T-helper 17 cell (primary cell): ENCODE data around the gene PSMB5. TPM values are rescaled to one million over a fixed set of nuclear protein-coding genes. Genes with fewer than 3 reads are reported as not detected.

ENCODE experiments used
- ATAC-seq: fragments of 150-1000 bp; cut with Tn5 transposase; 2 replicates; pipeline ENCODE4 v1.10.0; 2021; ENCODE audit warnings: mild to moderate bottlenecking, moderate library complexity
- DNase-seq, 3 donors: peaks; one replicate each; pipeline versions ENCODE4 v3.0.0 to v3.0.0-alpha.2; 2020 to 2021
- H3K9me3 ChIP-seq: one replicate; pipeline ENCODE4 v1.7.0; 2013; ENCODE audit warnings: low read length, mild to moderate bottlenecking; ENCODE audit not compliant: control insufficient read depth, poor library complexity, severe bottlenecking
- H3K27ac Mint-ChIP-seq: one replicate; pipeline ENCODE4 v1.8.0; 2022; ENCODE audit warnings: mild to moderate bottlenecking, moderate library complexity, mixed read lengths
- H3K27me3 Mint-ChIP-seq: one replicate; pipeline ENCODE4 v1.8.0; 2022; ENCODE audit warnings: mixed read lengths
- H3K36me3 Mint-ChIP-seq: one replicate; pipeline ENCODE4 v1.8.0; 2022; ENCODE audit warnings: low read depth, mixed read lengths
- H3K4me1 Mint-ChIP-seq: one replicate; pipeline ENCODE4 v1.8.0; 2022; ENCODE audit warnings: mild to moderate bottlenecking, mixed read lengths
- H3K4me3 Mint-ChIP-seq: one replicate; pipeline ENCODE4 v1.8.0; 2022; ENCODE audit warnings: mild to moderate bottlenecking, moderate library complexity, mixed read lengths
- total RNA-seq, 4 donors: library from RNA in 2 of 4; stranded (reverse) in 2 of 4; gene quantifications; one replicate each; pipeline ENCODE4 v1.2.3 and lab custom pipeline; 2022 to 2026

The PSMB5 gene
- total RNA-seq, 2 donors from 2014 or later: 17.6 to 19.9 TPM

DNA sequence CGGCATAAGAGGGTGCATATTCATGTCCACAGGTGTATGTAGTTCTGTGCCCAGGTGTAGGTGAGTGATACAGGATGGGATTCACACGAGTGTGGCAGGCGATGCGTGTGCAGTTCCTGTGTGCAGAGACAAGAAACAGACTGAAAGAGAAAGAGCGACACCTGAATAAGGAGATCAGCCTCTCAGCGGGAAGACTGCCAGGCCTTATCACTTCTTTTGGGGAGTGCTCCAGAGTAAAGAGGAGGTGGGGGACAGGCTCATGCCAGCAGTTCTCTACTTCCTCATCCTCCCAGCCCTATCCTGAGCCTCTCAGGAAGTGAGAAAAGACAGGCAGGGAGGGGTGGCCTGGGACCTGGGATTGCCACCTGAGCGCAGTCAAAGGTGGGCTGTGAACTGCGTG, 10.1 kb upstream of the PSMB5 start:
- peaks cover 6% of the 10 kb centered on the region for H3K27me3 Mint-ChIP-seq
- DNase-seq: no peak
- H3K27ac Mint-ChIP-seq: no peak overlapping the region
- H3K4me1 Mint-ChIP-seq: peaks cover 6% of the 10 kb centered on the region
- no peak overlapping the region for H3K4me3 Mint-ChIP-seq
- peaks cover 7% of the 10 kb centered on the region for H3K36me3 Mint-ChIP-seq
- no peaks in the 10 kb centered on the region for H3K9me3 ChIP-seq
- ATAC-seq: no peak

DNA sequence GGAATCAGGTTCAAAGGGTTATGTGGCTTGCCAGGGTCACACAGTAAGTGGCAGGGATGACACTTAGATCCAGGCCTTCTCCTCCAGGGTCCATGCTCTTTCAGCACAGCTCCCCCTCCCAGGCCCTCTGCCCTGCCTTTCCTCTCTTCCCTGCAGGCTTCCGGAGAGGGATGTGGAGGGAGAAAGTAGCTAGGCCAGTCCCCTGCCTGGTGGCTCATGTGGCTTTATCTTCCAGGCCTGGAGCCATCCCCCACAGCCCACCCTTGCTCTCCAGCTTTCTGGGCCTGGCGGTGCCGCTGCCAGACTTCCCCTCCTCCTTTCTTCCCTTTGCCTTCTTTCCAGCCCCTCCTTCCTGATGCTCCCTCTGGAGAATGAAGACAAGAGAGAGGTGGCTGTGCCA, 9.1 kb upstream of the PSMB5 start:
- Mint-ChIP-seq H3K4me3 (no peak overlapping the region), H3K27me3 (peaks cover 6% of the 10 kb centered on the region), H3K4me1 (peaks cover 6% of the 10 kb centered on the region), H3K36me3 (peaks cover 7% of the 10 kb centered on the region), H3K27ac (no peak overlapping the region)
- H3K9me3 ChIP-seq: no peaks in the 10 kb centered on the region
- no peak for DNase-seq
- no peak for ATAC-seq

GRCh38 chr14:23043145-23043544, 8.4 kb upstream of the PSMB5 start:
- DNase-seq (no peak), ATAC-seq (no peak)
- Mint-ChIP-seq H3K4me3 (no peak overlapping the region), H3K36me3 (peaks cover 7% of the 10 kb centered on the region), H3K27me3 (peaks cover 6% of the 10 kb centered on the region), H3K4me1 (peaks cover 6% of the 10 kb centered on the region), H3K27ac (no peak overlapping the region)
- H3K9me3 ChIP-seq: no peaks in the 10 kb centered on the region

DNA sequence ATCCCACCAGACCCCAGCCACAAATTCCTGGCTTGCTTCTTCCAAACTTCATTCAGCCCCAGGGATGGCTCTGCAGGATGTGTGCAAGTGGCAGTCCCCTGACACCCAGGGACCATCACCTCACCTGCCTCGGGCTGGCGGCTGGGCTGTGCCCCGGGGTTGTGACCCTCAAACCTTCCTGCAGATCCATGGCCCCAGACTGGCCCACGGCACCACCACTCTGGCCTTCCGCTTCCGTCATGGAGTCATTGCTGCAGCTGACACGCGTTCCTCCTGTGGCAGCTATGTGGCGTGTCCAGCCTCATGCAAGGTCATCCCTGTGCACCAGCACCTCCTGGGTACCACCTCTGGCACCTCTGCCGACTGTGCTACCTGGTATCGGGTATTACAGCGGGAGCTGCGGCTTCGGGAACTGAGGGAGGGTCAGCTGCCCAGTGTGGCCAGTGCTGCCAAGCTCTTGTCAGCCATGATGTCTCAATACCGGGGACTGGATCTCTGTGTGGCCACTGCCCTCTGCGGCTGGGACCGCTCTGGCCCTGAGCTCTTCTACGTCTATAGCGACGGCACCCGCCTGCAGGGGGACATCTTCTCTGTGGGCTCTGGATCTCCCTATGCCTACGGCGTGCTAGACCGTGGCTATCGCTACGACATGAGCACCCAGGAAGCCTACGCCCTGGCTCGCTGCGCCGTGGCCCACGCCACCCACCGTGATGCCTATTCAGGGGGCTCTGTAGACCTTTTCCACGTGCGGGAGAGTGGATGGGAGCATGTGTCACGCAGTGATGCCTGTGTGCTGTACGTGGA, 7.7 kb upstream of the PSMB5 start, which contains the start of gene PSMB11:
Gene PSMB11, plus strand, starts transcription at position 51 of the 804 bp plus-strand sequence. Its CDS starts 14 bp downstream, at position 65.
- Mint-ChIP-seq H3K27ac (no peak within 1 kb of the TSS), H3K4me3 (no peak within 1 kb of the TSS), H3K36me3 (peaks cover 5% of the 10 kb centered on the region), H3K4me1 (peaks cover 4% of the 10 kb centered on the region), H3K27me3 (peaks cover 4% of the 10 kb centered on the region)
- no peaks in the 10 kb centered on the region for H3K9me3 ChIP-seq
- no peak for DNase-seq
- no peak for ATAC-seq

GRCh38 chr14:23041729-23042128, 7.0 kb upstream of the PSMB5 start:
- DNase-seq: no peak
- H3K27me3 Mint-ChIP-seq: no peaks in the 10 kb centered on the region
- H3K9me3 ChIP-seq: no peaks in the 10 kb centered on the region
- no peak overlapping the region for H3K27ac Mint-ChIP-seq
- no peak overlapping the region for H3K4me3 Mint-ChIP-seq
- H3K4me1 Mint-ChIP-seq: peaks cover 4% of the 10 kb centered on the region
- H3K36me3 Mint-ChIP-seq: peaks cover 2% of the 10 kb centered on the region
- ATAC-seq: no peak

DNA sequence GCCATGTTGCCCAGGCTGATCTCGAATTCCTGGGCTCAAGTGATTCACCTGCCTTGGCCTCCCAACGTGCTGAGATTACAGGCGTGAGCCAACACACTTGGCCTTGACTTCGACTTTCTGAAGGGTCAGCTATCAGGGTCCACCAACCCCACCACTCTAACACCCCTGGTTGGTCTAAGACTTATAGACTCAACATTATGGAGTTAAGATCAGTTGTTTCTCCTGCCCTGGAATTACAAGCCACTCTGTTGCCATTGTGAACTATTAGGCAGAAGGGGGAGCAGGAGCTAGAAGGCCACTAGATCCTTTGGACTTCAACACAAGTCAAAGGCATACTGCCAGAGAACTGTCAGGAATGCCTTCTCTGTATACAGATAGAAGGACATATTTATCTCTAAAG, 5.4 kb upstream of the PSMB5 start:
- DNase-seq (no peak), ATAC-seq (no peak)
- no peaks in the 10 kb centered on the region for H3K9me3 ChIP-seq
- Mint-ChIP-seq H3K36me3 (peaks cover 2% of the 10 kb centered on the region), H3K4me1 (peaks cover 8% of the 10 kb centered on the region), H3K4me3 (no peak overlapping the region), H3K27me3 (no peaks in the 10 kb centered on the region), H3K27ac (no peak overlapping the region)

- ATAC-seq (no peak), DNase-seq (no peak)
- Mint-ChIP-seq H3K27me3 (no peaks in the 10 kb centered on the region), H3K4me1 (peaks cover 21% of the 10 kb centered on the region), H3K4me3 (peak overlapping the region; percentile 94), H3K36me3 (peaks cover 3% of the 10 kb centered on the region), H3K27ac (peak overlapping the region; percentile 98)
- H3K9me3 ChIP-seq: no peaks in the 10 kb centered on the region
These were observed 824 bp upstream of the PSMB5 start for GRCh38 chr14:23035303-23036144.

DNA sequence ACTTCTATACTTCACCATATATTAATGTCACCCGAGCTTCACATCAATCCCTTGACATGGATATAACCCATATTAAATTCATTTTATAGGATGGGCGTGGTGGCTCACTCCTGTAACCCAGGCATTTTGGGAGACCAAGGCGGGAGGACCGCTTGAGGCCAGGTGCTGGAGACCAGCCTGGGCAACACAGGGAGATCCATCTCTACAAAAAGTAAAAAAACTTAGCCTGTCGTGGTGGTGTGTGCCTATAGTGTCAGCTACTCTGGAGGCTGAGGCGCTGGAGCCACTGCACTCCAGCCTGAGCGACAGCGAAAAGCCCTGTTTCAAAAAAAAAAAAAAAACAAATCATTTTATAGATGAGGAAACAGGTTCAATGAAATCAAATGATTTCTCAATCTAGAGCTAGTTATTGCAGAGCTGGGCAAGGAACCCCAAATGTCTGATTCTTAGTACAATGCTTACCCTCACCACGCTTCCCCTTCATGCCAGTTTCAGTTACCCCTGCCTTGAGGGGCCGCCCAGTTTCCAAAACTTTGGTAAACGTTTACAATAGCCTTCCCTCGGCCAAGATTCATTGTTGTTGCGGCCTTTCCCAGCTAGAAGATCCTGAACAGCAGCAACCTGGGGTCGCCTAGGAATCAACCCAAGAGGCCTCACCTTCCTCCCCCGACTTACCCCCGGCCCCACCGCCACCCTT, 751 bp downstream of the PSMB5 start:
- H3K27ac Mint-ChIP-seq: peak overlapping the region; percentile 98
- no peak for ATAC-seq

GRCh38 chr14:23033251-23033727, 1.4 kb downstream of the PSMB5 start:
- Mint-ChIP-seq H3K27ac (peak overlapping the region; percentile 98), H3K4me1 (peaks cover 30% of the 10 kb centered on the region), H3K36me3 (peaks cover 5% of the 10 kb centered on the region), H3K4me3 (peak overlapping the region; percentile 94), H3K27me3 (no peaks in the 10 kb centered on the region)
- no peaks in the 10 kb centered on the region for H3K9me3 ChIP-seq
- no peak for ATAC-seq
- no peak for DNase-seq

More for the DNA sequence above, 751 bp downstream of the PSMB5 start:
- Mint-ChIP-seq H3K36me3 (peaks cover 3% of the 10 kb centered on the region), H3K4me1 (peaks cover 26% of the 10 kb centered on the region), H3K27me3 (no peaks in the 10 kb centered on the region), H3K4me3 (peak overlapping the region; percentile 94)
- no peaks in the 10 kb centered on the region for H3K9me3 ChIP-seq
- no peak for DNase-seq

DNA sequence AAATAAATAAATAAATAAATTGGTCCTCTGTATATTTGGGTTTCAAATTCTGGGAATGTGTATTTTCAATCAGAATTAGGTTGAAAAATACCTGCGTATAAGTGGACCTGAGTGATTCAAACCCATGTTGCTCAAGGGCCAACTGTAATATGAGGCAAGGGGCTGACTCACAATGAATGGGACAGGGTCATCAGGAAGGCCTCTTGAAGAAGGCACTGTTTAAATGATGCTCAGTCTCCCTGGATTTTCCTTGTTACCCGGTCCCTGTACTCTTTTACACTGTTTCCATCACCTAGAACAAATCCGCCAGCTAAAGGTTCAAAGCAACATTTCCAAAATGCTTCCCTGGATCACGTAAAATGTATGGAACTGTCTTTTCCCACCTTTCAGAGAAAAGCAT, 3.8 kb downstream of the PSMB5 start:
- Mint-ChIP-seq H3K27me3 (no peaks in the 10 kb centered on the region), H3K27ac (peak overlapping the region; percentile 21), H3K4me1 (peaks cover 33% of the 10 kb centered on the region), H3K4me3 (no peak overlapping the region), H3K36me3 (peaks cover 5% of the 10 kb centered on the region)
- ATAC-seq: no peak
- no peaks in the 10 kb centered on the region for H3K9me3 ChIP-seq
- DNase-seq: no peak

DNA sequence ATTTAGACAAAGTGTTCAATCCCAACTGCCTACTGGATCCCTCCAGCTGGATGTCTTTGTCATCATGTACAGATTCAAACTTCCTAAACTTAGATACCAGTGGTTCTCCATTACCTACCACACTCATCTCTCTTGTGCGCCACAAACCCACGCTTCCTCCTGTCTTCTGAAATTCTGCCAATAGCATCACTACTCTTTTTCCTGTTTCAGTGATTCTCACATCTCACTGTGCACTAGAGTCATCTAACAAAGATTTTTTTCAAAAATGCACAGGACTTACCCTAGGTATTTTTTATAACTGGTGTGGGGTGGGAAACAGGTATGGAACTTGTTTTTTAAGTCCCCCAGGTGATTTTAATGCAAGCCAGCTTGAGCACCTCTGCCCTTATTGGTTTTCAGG, 5.9 kb downstream of the PSMB5 start:
- Mint-ChIP-seq H3K36me3 (peaks cover 14% of the 10 kb centered on the region), H3K4me1 (peaks cover 36% of the 10 kb centered on the region), H3K27me3 (no peaks in the 10 kb centered on the region), H3K4me3 (no peak overlapping the region), H3K27ac (peak overlapping the region; percentile 90)
- H3K9me3 ChIP-seq: no peaks in the 10 kb centered on the region
- no peak for DNase-seq
- peak; percentile 80 for ATAC-seq

DNA sequence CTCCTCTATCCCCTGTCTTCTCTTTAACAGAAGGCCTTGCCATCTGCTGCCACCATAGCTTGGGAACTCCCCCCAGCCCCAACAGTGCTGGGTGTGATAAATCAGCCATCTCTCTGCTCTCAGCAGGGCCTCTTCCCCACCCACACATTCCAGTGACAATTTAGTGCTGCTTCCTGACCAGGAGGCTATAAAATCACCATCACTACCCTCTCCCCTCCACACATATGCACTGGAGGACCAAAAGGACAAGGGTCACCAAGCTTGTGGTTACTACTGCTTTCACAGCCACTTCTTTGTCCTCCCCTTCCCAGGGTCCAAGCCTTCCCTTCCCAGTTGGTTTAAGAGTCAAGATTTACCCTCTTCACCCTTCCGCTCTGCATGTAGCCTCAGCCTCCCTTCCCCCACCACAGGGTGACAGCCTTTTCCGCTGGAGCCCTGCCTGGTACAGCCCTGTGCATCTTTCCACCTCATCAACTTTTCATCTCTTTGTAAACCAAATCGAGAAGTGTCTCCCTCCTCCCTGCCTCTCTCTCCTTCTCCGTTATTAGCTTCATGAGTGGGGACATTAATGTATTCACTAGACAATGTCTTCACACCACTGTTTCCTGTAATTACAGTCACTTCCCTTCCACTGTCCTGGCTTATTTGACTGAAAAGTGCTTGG, 9.4 kb downstream of the PSMB5 start:
- Mint-ChIP-seq H3K27ac (peak overlapping the region; percentile 86), H3K36me3 (peaks cover 11% of the 10 kb centered on the region), H3K4me3 (peak overlapping the region; percentile 28), H3K27me3 (no peaks in the 10 kb centered on the region), H3K4me1 (peaks cover 32% of the 10 kb centered on the region)
- ATAC-seq (no peak), DNase-seq (no peak)
- no peaks in the 10 kb centered on the region for H3K9me3 ChIP-seq
